ENCODE data around the gene ASIP. TPM values are rescaled to one million over a fixed set of nuclear protein-coding genes. Genes with fewer than 3 reads are reported as not detected.
"Not testable (repeated sequence)": the region's sequence is repeated elsewhere in the genome, so short reads cannot be mapped to it uniquely, and the experiment has no call there.

Gene ASIP
- total RNA-seq, 3 donors from 2014 or later: not detected

DNA sequence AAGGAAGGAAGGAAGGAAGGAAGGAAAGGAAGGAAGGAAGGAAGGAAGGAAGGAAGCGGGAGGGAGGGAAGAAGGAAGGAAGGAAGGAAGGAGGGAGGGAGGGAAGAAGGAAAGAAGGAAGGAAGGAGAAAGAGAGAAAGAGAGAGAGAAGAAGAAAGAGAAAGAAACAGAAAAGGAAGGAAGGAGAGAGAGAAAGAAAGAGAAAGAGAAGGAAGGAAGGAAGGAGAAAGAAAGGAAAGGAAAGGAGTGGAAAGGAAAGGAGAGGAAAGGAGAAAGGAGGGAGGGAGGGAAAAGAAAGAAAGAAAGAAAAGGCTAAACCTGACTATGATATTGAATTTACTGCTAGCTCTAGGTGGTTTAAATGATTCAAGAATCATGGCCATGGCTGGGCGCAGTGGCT, 5.3 kb upstream of the ASIP start:
- peaks cover 5% of the 10 kb centered on the region for H3K9me3 ChIP-seq
- H3K4me3 ChIP-seq: no peak overlapping the region
- no peak for ATAC-seq
- DNase-seq: no peak
- intact Hi-C loops (cut with DNase I, micrococcal nuclease): no loop called here
- no peaks in the 10 kb centered on the region for H3K36me3 ChIP-seq (ENCODE audit: low read depth)
- H3K4me1 ChIP-seq (ENCODE audit: low read depth): no peaks in the 10 kb centered on the region
- TF ChIP-seq, protein P1, sequence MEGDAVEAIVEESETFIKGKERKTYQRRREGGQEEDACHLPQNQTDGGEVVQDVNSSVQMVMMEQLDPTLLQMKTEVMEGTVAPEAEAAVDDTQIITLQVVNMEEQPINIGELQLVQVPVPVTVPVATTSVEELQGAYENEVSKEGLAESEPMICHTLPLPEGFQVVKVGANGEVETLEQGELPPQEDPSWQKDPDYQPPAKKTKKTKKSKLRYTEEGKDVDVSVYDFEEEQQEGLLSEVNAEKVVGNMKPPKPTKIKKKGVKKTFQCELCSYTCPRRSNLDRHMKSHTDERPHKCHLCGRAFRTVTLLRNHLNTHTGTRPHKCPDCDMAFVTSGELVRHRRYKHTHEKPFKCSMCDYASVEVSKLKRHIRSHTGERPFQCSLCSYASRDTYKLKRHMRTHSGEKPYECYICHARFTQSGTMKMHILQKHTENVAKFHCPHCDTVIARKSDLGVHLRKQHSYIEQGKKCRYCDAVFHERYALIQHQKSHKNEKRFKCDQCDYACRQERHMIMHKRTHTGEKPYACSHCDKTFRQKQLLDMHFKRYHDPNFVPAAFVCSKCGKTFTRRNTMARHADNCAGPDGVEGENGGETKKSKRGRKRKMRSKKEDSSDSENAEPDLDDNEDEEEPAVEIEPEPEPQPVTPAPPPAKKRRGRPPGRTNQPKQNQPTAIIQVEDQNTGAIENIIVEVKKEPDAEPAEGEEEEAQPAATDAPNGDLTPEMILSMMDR (IDR thresholded peaks at IDR 0.05): no peak

- ATAC-seq: no peak
- H3K36me3 ChIP-seq (ENCODE audit: low read depth): no peaks in the 10 kb centered on the region
- TF ChIP-seq, protein P1 (IDR thresholded peaks at IDR 0.05): no peak
Observed at GRCh38 chr20:34237942-34238341, 3.3 kb upstream of the ASIP start.

DNA sequence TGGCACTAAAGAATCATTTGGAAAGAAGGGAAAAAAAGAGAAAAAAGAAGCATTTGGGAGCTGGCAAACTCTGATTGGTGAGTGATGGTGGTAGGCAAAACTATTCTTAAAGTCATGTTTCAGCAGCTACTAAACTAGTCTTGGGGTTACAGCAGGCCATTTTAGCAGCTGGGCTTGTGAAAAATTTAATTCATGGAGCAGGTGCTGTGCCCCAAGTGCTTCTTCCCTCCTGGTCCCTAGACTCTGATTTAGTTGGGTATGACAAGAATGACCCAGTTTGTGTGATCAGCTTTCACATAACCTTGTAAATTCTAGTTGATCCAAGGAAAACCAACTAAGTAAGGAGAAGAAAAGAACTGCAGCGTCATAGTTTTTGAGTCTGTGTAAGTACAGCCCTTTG, 1.1 kb upstream of the ASIP start:
- Histone ChIP-seq H3K4me3 (no peak overlapping the region), H3K36me3 (ENCODE audit: low read depth) (no peaks in the 10 kb centered on the region), H3K4me1 (ENCODE audit: low read depth) (no peaks in the 10 kb centered on the region), H3K9me3 (peaks cover 5% of the 10 kb centered on the region)
- TF ChIP-seq, protein P1 (IDR thresholded peaks at IDR 0.05): no peak
- ATAC-seq (no peak), DNase-seq (no peak)
- intact Hi-C loops (cut with DNase I, micrococcal nuclease): no loop called here

More at GRCh38 chr20:34237942-34238341, 3.3 kb upstream of the ASIP start:
- Histone ChIP-seq H3K9me3 (peaks cover 5% of the 10 kb centered on the region), H3K4me1 (ENCODE audit: low read depth) (no peaks in the 10 kb centered on the region), H3K4me3 (no peak overlapping the region)
- no peak for DNase-seq
- intact Hi-C loops (cut with DNase I, micrococcal nuclease): no loop called here

- H3K9me3 ChIP-seq; H3K4me3 ChIP-seq; H3K4me1 ChIP-seq (ENCODE audit: low read depth); DNase-seq; intact Hi-C loops (cut with DNase I, micrococcal nuclease); H3K36me3 ChIP-seq (ENCODE audit: low read depth); ATAC-seq: not testable (repeated sequence)
Observed at GRCh38 chr20:34242015-34242414, 792 bp downstream of the ASIP start.

DNA sequence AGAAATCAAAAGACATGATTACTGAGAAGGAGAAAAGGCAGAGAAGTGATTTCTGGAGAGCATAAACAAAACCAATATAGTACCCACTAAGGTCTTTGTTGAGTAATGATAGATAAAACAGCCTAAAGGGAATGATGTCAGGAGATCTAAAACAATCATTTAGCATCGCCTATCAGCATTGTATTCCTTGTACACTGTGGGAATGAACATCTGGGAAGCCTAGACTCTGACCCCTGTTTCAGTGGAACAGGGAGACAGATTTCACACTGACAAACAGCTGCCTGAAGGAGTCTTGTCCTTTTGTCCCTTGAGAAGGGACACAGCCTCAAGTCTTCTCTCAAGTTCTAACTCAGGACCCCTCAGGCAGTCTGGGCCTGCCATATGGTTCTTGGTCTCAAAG, 1.7 kb downstream of the ASIP start:
- intact Hi-C loops (cut with DNase I, micrococcal nuclease): no loop called here
- DNase-seq (no peak), ATAC-seq (no peak)
- no peaks in the 10 kb centered on the region for H3K4me1 ChIP-seq (ENCODE audit: low read depth)
- no peak overlapping the region for H3K4me3 ChIP-seq
- no peaks in the 10 kb centered on the region for H3K36me3 ChIP-seq (ENCODE audit: low read depth)
- no peaks in the 10 kb centered on the region for H3K9me3 ChIP-seq
- TF ChIP-seq, protein P1 (IDR thresholded peaks at IDR 0.05): no peak

DNA sequence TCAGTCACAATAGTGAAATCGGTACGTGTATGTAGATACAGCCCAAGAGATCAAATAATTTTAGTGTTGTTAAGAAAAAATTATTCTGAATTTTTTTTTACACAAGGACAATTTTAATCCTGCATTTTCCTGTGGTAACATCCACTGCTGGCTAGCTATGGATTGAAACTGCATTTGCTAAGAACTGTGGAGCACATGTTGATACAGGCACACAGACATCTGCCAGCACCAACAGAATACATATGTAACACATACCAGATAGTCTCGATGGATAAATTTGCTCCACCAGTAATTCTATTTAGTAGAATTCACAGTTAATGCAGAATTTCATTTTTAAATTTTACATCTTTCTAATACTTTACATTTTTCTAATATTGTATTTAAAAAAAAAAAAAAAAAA, 2.2 kb downstream of the ASIP start:
- TF ChIP-seq, protein P1 (IDR thresholded peaks at IDR 0.05): no peak
- Histone ChIP-seq H3K9me3 (no peaks in the 10 kb centered on the region), H3K4me3 (no peak overlapping the region), H3K4me1 (ENCODE audit: low read depth) (no peaks in the 10 kb centered on the region), H3K36me3 (ENCODE audit: low read depth) (no peaks in the 10 kb centered on the region)
- intact Hi-C loops (cut with DNase I, micrococcal nuclease): no loop called here
- ATAC-seq (no peak), DNase-seq (no peak)

Measured in mucosa of descending colon (tissue), 3 donors.